ENCODE measurements around the gene RABL6.
"Not testable (repeated sequence)": the region's sequence is repeated elsewhere in the genome, so short reads cannot be mapped to it uniquely, and the experiment has no call there.

RABL6 gene

GRCh38 chr9:136828474-136829140 is 20.9 kb downstream of the RABL6 start:
- DNase-seq = no peak
- Mint-ChIP-seq H3K4me1 (ENCODE audit: low read depth) (no peaks in the 10 kb centered on the region), H3K4me3 (no peak overlapping the region), H3K9me3 (no peaks in the 10 kb centered on the region), H3K27me3 (no peaks in the 10 kb centered on the region), H3K27ac (no peak overlapping the region), H3K36me3 (ENCODE audit: low read depth) (peaks cover 81% of the 10 kb centered on the region)

- H3K4me1 Mint-ChIP-seq (ENCODE audit: low read depth) = no peaks in the 10 kb centered on the region
These were observed 21.7 kb downstream of the RABL6 start for GRCh38 chr9:136829412-136829811.

GRCh38 chr9:136829981-136830885 is 22.5 kb downstream of the RABL6 start:
- DNase-seq = no peak
- Mint-ChIP-seq H3K4me3 (no peak overlapping the region), H3K27ac (no peak overlapping the region), H3K27me3 (no peaks in the 10 kb centered on the region), H3K9me3 (no peaks in the 10 kb centered on the region), H3K36me3 (ENCODE audit: low read depth) (peaks cover 75% of the 10 kb centered on the region), H3K4me1 (ENCODE audit: low read depth) (no peaks in the 10 kb centered on the region)

More at GRCh38 chr9:136829412-136829811, 21.7 kb downstream of the RABL6 start:
- H3K27me3 Mint-ChIP-seq = no peaks in the 10 kb centered on the region
- H3K36me3 Mint-ChIP-seq (ENCODE audit: low read depth) = peaks cover 81% of the 10 kb centered on the region
- no peak overlapping the region for H3K4me3 Mint-ChIP-seq
- H3K27ac Mint-ChIP-seq = no peak overlapping the region
- no peaks in the 10 kb centered on the region for H3K9me3 Mint-ChIP-seq
- DNase-seq = no peak

- DNase-seq = no peak
- H3K4me1 Mint-ChIP-seq (ENCODE audit: low read depth) = no peaks in the 10 kb centered on the region
- no peaks in the 10 kb centered on the region for H3K9me3 Mint-ChIP-seq
- no peaks in the 10 kb centered on the region for H3K27me3 Mint-ChIP-seq
- H3K27ac Mint-ChIP-seq = no peak overlapping the region
- H3K36me3 Mint-ChIP-seq (ENCODE audit: low read depth) = peaks cover 74% of the 10 kb centered on the region
- no peak overlapping the region for H3K4me3 Mint-ChIP-seq
These were observed 23.4 kb downstream of the RABL6 start for GRCh38 chr9:136831002-136831719.

- no peak for DNase-seq
- H3K27ac Mint-ChIP-seq = no peak overlapping the region
These were observed 24.0 kb downstream of the RABL6 start for GRCh38 chr9:136831720-136832104.

GRCh38 chr9:136832581-136832980 is 24.8 kb downstream of the RABL6 start:
- H3K27ac Mint-ChIP-seq = no peak overlapping the region
- H3K4me3 Mint-ChIP-seq = no peak overlapping the region
- H3K27me3 Mint-ChIP-seq = no peaks in the 10 kb centered on the region
- no peaks in the 10 kb centered on the region for H3K4me1 Mint-ChIP-seq (ENCODE audit: low read depth)
- H3K9me3 Mint-ChIP-seq = no peaks in the 10 kb centered on the region
- no peak for DNase-seq
- H3K36me3 Mint-ChIP-seq (ENCODE audit: low read depth) = peaks cover 69% of the 10 kb centered on the region

More at GRCh38 chr9:136831720-136832104, 24.0 kb downstream of the RABL6 start:
- Mint-ChIP-seq H3K27me3 (no peaks in the 10 kb centered on the region), H3K9me3 (no peaks in the 10 kb centered on the region), H3K4me3 (no peak overlapping the region), H3K4me1 (ENCODE audit: low read depth) (no peaks in the 10 kb centered on the region), H3K36me3 (ENCODE audit: low read depth) (peaks cover 72% of the 10 kb centered on the region)

- H3K36me3 Mint-ChIP-seq (ENCODE audit: low read depth) = peaks cover 67% of the 10 kb centered on the region
These were observed 25.8 kb downstream of the RABL6 start for GRCh38 chr9:136833381-136834048.

GRCh38 chr9:136835162-136835931 is 27.6 kb downstream of the RABL6 start:
- DNase-seq = peak; percentile 27
- Mint-ChIP-seq H3K27me3 (no peaks in the 10 kb centered on the region), H3K9me3 (no peaks in the 10 kb centered on the region), H3K27ac (peak overlapping the region; percentile 18), H3K36me3 (ENCODE audit: low read depth) (peaks cover 64% of the 10 kb centered on the region), H3K4me1 (ENCODE audit: low read depth) (no peaks in the 10 kb centered on the region), H3K4me3 (no peak overlapping the region)

More at GRCh38 chr9:136833381-136834048, 25.8 kb downstream of the RABL6 start:
- not testable (repeated sequence) for H3K9me3 Mint-ChIP-seq; H3K4me1 Mint-ChIP-seq (ENCODE audit: low read depth); H3K4me3 Mint-ChIP-seq; H3K27ac Mint-ChIP-seq; H3K27me3 Mint-ChIP-seq; DNase-seq

GRCh38 chr9:136835932-136836904 is 28.5 kb downstream of the RABL6 start:
- peak; percentile 26 for DNase-seq
- H3K27me3 Mint-ChIP-seq = no peaks in the 10 kb centered on the region
- no peak overlapping the region for H3K27ac Mint-ChIP-seq
- H3K36me3 Mint-ChIP-seq (ENCODE audit: low read depth) = peaks cover 57% of the 10 kb centered on the region
- no peaks in the 10 kb centered on the region for H3K4me1 Mint-ChIP-seq (ENCODE audit: low read depth)
- no peak overlapping the region for H3K4me3 Mint-ChIP-seq
- no peaks in the 10 kb centered on the region for H3K9me3 Mint-ChIP-seq

GRCh38 chr9:136837146-136837855 is 29.6 kb downstream of the RABL6 start:
- Mint-ChIP-seq H3K4me3 (no peak overlapping the region), H3K27ac (no peak overlapping the region), H3K36me3 (ENCODE audit: low read depth) (peaks cover 46% of the 10 kb centered on the region), H3K4me1 (ENCODE audit: low read depth) (peaks cover 5% of the 10 kb centered on the region), H3K27me3 (no peaks in the 10 kb centered on the region), H3K9me3 (no peaks in the 10 kb centered on the region)
- no peak for DNase-seq

GRCh38 chr9:136837856-136838277 is 30.1 kb downstream of the RABL6 start:
- H3K27me3 Mint-ChIP-seq; DNase-seq; H3K27ac Mint-ChIP-seq; H3K4me3 Mint-ChIP-seq; H3K4me1 Mint-ChIP-seq (ENCODE audit: low read depth); H3K9me3 Mint-ChIP-seq: not testable (repeated sequence)
- peaks cover 42% of the 10 kb centered on the region for H3K36me3 Mint-ChIP-seq (ENCODE audit: low read depth)
